ENCODE measurements around the gene ARHGAP15.

GRCh38 chr2:143230506-143231253 is 101.5 kb downstream of the ARHGAP15 start:
- TF ChIP-seq CTCF (IDR thresholded peaks at IDR 0.05 in 8 of 11, conservative IDR thresholded peaks at IDR 0.05 in 3 of 11) (no peak), POLR2A (IDR thresholded peaks at IDR 0.05) (no peak), POLR2AphosphoS5 (IDR thresholded peaks at IDR 0.05) (no peak)

Measured in spleen (tissue), 7 donors.